Activated T-cell treated with anti-CD3 and anti-CD28 coated beads, Interleukin-2, amount 50 U/mL, for 48 hours (primary cell): ENCODE results near the gene PLEKHG3.

Source experiments
- DNase-seq, 2 experiments: peaks; one replicate each; pipeline ENCODE4 v3.0.0-alpha.2; 2020

Gene PLEKHG3

GRCh38 chr14:64748995-64749714 lies 44.9 kb downstream of the PLEKHG3 start:
- no peak for DNase-seq

DNA sequence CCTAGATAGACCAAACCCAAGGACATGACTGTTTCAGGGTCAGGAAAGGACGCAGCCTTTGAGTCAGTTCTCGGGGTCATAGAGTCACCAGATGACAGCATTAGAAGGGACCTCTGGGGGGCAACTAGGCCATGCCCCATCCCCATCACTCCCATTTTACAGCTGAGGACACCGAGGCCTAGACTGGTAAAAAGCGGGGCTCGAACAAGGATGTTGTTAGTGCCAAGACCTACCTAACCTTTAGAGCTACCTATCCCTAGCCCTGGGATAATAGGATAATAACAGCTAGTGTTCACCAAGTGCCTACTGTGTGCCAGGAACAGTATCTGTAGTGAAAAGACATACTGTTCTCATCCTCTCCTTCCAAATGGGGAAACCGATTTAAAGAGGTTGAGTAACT lies 48.7 kb downstream of the PLEKHG3 start:
- no peak for DNase-seq

DNA sequence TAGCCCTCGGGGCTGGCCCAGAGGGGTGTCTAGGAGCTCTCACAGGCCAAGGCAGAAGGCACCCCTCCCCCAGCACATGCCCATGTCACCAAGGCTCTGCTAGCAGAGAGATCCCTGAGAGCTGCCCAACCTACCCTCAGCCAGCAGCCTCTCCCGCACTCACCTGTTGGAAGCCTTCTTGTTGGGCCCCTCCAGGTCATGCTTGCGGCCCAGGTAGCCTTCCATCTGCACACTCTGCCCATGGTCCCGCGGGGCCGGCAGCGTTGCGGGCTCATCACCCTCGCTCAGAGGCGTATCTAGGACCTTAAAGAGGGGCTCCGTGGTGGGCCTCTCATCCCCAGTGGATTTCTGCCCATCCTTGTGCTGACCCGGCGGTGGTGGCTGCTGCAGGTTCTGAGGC lies 49.1 kb downstream of the PLEKHG3 start:
- no peak for DNase-seq

- no peak for DNase-seq
These were observed 49.8 kb downstream of the PLEKHG3 start for GRCh38 chr14:64753999-64754398.

DNA sequence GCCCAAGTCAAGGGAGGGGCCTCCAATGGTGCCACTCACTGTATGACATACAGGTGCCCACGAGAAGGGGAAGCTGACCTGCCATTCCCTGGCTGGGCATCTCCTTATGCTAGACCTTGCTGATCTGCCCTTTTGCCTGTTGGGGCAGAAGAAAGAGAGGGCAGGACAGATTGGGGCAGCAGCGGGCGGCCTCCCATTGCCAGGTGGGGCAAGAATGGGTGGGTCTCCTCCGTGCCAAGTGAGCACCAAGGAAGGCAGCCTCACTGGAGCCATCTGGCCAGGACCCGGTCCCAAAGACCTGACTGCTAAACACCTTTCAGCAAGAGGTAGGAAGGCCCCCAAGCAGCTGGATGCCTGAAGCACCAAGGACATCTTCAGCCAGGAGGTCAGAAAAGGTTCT lies 50.5 kb downstream of the PLEKHG3 start:
- no peak for DNase-seq

GRCh38 chr14:64755781-64756221 lies 51.6 kb downstream of the PLEKHG3 start:
- DNase-seq: peak; percentile 54 to 58

- DNase-seq: no peak
These were observed 52.5 kb downstream of the PLEKHG3 start for GRCh38 chr14:64756712-64757111.

GRCh38 chr14:64757601-64758000 lies 53.4 kb downstream of the PLEKHG3 start:
- DNase-seq: no peak

- DNase-seq: no peak
These were observed 53.8 kb downstream of the PLEKHG3 start for GRCh38 chr14:64758025-64758521.

DNA sequence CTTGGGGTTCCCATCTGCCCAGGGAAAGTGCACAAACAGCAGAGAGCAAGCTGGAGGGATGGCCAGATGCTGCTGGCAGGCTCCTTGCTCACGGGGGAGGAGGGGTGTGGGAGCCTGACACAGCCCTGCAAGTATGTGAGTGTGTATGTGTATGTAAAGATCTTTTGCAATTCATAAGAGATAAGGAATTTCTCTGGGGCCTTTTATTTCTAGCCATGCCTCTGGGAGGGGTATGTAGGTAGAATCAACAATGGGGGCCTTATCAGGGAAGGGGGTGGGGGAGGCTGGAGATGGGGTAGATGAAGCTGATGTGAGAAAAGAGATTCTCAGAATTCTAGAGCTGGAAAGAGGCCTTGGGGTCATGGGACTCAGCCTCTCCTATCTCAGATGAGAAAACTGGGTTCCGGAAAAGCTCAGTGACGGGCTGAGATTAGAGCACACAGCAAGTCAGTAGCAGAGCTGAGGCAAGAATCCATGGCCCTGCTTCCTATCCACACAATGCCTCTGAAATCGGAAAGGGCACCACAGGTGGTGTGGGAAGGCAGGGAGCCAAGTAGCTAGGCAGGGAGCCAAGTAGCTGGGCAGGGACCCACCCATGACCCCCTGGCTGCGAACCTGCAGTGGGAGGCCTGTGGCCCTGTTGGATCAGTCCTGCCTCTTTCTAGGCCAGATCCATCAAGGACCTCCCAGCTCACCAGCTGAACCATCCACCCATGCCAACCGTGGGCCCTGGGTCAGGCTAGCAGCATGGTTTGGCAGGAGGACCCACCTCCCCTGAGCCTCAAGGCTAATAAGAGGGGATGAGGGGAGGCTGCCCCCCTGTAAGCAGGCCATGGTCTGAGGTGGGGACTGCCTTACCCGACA lies 54.7 kb downstream of the PLEKHG3 start:
- DNase-seq: no peak

DNA sequence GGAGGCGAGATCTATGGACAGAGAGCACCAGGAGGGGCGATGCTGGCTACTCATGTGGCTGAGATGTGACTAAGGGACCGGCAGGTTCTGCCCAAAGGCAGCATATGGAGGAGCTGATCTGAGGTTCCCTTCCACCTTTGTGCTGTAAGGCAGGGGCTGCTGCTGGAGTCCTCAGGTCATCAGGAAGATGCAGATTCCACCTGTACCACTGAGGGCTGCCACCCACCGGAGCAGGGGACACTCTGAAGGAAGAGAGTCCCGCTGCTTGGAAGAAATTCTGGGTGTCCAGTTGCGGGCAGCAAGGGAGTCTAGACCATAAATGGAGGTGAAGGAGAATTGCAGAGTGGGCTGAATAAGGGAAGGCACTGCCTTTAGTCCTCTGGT lies 55.3 kb downstream of the PLEKHG3 start:
- DNase-seq: no peak

GRCh38 chr14:64760146-64760755 lies 56.0 kb downstream of the PLEKHG3 start:
- DNase-seq: peak; percentile 78

DNA sequence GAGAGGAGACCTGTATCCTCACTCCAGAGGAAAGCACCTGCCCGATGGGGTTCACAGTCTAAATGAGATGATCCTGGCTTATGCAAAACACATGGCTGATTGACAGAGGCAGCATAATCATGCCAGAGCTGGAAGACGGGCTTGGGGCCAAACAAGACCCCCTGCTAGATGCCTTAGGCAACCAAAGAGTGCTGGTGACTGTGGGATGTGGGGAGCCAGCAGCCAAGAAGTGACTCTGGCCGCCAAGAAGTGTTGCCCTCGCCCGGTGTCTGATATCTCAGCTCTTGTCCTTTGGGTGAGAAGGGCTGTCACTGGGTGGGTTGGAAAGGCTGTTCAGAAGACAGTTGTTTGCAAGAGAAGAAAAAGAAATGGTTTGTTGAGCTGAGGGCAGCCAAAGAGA lies 56.7 kb downstream of the PLEKHG3 start:
- DNase-seq: no peak

- no peak for DNase-seq
These were observed 57.3 kb downstream of the PLEKHG3 start for GRCh38 chr14:64761441-64762043.

DNA sequence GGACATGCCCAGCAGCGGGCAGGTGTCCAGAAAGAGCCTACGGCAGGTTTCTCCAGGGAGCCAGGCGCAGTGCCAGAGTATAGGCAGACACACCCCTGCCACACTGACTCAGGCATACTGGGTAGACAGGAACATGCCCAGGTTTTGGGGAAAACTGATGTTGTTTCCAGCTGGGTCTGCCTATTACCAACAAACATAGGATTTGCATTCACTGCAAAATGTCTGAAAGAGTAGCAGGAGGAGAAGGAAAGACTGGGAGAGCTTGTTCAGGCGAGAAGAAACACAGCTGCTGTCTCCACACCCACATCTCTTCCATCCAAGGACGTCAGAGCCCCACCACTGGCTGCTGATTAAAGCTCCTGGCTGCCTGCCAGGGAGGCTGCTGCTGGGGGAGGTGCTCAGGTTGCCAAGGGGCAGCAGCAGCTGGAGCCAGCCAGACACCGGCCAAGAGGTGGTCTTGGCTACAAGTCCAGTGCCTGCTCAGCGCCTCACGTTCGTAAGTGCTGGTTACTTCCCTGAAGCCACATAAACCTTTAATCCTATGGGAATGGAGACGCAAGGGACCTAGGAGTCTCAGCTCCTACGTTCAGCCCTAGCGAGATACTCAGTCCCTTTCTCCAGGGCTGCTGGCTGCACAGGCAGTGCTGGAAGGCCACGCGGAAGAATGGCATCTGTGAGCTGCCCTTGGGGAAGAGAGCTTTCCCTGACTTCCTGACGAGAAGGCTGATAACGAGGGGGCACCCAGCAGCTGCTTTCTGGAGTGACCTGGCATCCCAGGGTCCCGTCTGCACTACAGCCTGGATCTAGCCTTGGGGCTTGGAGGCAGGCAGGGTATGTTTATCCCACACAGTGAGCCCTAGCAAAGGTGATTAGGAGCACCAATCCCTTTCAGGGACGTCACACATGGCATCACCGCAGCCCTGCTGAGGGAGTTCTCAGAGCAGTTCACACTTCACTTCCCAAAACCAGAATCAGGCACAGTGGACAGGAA lies 58.1 kb downstream of the PLEKHG3 start:
- peak; percentile 45 to 49 for DNase-seq

GRCh38 chr14:64763085-64763782 lies 59.0 kb downstream of the PLEKHG3 start:
- DNase-seq: no peak

- peak; percentile 27 for DNase-seq
These were observed 59.8 kb downstream of the PLEKHG3 start for GRCh38 chr14:64763801-64764621.

DNA sequence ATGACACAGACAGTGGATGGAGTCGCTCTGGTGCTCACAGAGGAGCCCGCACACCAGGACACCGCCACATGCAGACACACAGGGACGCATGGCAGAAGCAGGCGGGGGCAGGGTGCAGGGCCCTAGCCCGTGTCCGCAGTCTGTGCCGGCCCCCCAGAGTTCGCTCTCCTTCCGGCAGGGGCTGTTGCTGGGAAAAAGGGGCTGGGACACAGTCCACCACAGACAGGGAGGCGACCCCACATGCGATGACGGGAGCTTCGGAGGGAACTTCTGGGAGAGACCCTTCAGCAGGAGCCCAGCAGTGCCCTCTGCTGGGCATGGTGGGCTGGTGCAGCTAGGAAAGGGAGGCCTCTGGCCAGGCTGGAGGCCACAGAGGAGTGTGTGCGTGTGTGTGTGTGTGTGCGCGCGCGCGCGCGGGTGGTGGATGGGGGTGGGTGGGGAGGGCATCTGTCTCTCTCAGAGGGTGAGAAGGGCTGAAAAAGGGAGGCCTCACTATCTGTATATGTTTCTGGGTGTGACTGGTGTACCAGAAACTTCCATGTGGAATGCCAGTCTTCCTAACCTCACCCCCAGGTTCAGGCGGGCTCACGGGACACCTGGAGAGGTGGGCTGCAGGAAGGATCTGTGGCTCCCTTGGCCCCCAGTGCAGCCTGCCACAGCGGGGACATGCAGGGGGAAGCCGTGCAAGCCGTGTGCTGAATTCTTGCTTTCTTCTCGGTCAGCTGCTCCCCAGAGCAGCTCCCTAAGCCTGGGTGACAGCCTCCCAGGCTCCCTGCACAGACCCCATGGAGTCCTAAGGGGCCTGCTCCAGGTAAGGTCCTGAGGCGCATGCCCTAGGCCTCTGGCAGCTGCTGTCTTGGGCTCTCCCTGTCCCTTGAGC lies 60.7 kb downstream of the PLEKHG3 start:
- peak; percentile 84 for DNase-seq

DNA sequence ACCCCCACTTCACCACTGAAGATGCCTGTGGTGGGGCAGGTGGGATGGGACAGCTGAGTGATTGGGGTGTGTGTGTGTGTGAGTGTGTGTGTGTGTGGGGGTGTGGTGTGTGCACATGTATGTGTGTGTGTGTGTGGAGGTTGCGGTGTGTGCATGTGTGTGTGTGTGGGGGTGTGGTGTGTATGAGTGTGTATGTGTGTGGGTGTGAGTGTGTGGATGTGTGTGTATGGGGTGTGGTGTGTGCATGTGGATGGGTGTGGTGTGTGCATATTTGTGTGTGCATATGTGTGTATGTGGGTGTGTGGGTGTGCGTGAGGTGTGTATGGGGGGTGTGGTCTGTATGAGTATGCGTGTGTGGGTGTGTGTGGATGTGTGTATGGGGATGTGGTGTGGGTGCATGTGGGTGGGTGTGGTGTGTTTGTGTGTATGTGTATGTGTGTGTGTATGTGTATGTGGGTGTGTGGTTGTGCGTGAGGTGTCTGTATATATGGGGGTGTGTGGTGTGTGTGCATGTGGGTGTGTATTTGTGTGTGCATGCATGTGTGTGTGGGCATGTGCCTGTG lies 61.6 kb downstream of the PLEKHG3 start:
- DNase-seq: no peak
